Fibroblast of the aortic adventitia (primary cell): ENCODE data around the gene ANKRD29. TPM values are rescaled to one million over a fixed set of nuclear protein-coding genes. Genes with fewer than 3 reads are reported as not detected.

Source experiments
- DNase-seq: peaks from one replicate; pipeline ENCODE4 v3.0.0-alpha.2; 2010; ENCODE audit warnings: low read depth
- H3K4me3 ChIP-seq: 2 replicates; pipeline ENCODE4 v1.5.1; 2011; ENCODE audit warnings: low read depth, mild to moderate bottlenecking, control low read depth, low read length, moderate library complexity
- CTCF ChIP-seq: IDR thresholded peaks from 2 replicates; pipeline ENCODE4 v1.5.1; 2011; ENCODE audit warnings: mild to moderate bottlenecking, low read length, control low read depth, inconsistent platforms; ENCODE audit not compliant: insufficient read depth
- total RNA-seq: library from RNA; depleted of rRNA; stranded (reverse); fragments of >200 nt; gene quantifications from 2 replicates; pipeline ENCODE4 v1.2.3, GENCODE V29; 2012; ENCODE audit warnings: low replicate concordance

The ANKRD29 gene
- total RNA-seq, 1 donor, result 17.4 TPM

- DNase-seq, result no peak
- H3K4me3 ChIP-seq, result peak overlapping the region; percentile 63
- TF ChIP-seq CTCF, result no peak
Observed at GRCh38 chr18:23661735-23662308, 889 bp downstream of the ANKRD29 start.

DNA sequence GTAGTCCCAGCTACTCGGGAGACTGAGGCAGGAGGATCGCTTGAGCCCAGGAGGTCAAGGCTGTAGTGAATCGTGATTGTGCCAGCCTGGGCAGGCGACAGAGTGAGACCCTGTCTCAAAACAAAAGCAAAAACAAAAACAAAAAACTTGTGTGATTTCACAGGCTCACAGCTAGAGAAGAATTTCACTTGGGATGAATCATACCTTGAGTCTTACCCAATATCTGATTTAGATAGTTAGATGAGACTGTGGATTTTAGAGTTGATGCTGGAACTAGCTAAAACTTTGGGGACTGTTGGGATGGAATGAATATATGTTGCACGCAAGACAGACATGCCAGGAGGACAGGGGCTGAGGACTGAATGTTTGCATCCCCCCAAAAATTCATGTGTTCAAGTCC lies 4.4 kb downstream of the ANKRD29 start:
- H3K4me3 ChIP-seq, result no peak overlapping the region
- DNase-seq, result peak; percentile 38
- TF ChIP-seq CTCF, result no peak

GRCh38 chr18:23652232-23652631 lies 10.5 kb downstream of the ANKRD29 start:
- DNase-seq, result no peak
- H3K4me3 ChIP-seq, result no peak overlapping the region
- TF ChIP-seq CTCF, result no peak

DNA sequence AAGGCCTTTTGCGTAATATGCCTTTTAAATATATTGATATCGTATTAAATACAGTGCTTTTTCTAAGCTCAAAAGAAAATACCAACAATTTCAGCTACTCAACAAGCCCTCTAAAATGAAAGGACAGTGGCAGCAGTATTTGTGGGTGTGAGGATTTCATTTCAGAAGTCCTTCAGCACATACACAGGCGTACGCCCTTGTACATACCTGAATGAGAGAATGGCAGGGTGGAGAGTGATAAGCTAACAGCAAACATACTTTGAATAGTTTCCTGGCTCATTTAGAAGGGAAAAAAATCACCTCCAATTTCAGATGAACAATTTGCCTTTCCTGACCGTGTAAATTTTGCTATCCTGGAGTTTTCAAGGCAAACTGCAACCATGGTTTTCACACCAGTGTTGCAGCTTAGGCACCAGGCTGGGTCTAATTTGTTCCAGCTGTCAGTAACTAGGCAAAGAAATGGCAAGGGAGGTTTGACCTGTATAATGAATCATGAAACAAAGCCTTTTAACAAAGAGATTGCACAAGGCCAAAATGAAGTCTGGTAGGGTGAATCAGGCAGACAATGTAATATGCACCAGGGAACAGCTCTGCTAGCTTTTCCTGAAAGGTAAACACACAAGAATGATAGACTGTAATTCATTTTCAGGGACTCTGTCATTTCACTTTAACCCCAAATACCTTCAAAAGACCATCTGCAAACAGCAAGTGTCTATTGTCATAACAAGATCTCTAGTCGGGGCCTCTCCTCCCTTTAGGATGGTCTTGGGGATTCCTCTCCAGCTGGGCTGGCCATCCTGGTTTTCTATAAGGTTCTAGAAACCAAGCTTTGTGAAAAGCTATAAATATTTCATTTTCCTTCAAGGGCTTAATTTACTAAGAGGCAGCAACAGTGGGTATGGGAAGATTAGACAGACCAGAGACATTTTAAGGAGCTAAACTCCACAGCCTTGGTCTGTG lies 11.5 kb downstream of the ANKRD29 start:
- DNase-seq, result peak; percentile 91
- no peak overlapping the region for H3K4me3 ChIP-seq
- no peak for TF ChIP-seq CTCF

- DNase-seq, result no peak
- no peak for TF ChIP-seq CTCF
- H3K4me3 ChIP-seq, result no peak overlapping the region
Observed at GRCh38 chr18:23648940-23649607, 13.6 kb downstream of the ANKRD29 start.

GRCh38 chr18:23648456-23648855 lies 14.3 kb downstream of the ANKRD29 start:
- DNase-seq, result no peak
- TF ChIP-seq CTCF, result no peak
- no peak overlapping the region for H3K4me3 ChIP-seq
